HG03354 (cell line): ENCODE results near the gene KCNC1.

ENCODE experiments used
- ATAC-seq: cut with Tn5 transposase; IDR thresholded peaks from one replicate; pipeline ENCODE4 v1.9.1; 2021; ENCODE audit warnings: mild to moderate bottlenecking; ENCODE audit not compliant: unreplicated experiment, poor library complexity, severe bottlenecking

The KCNC1 gene

DNA sequence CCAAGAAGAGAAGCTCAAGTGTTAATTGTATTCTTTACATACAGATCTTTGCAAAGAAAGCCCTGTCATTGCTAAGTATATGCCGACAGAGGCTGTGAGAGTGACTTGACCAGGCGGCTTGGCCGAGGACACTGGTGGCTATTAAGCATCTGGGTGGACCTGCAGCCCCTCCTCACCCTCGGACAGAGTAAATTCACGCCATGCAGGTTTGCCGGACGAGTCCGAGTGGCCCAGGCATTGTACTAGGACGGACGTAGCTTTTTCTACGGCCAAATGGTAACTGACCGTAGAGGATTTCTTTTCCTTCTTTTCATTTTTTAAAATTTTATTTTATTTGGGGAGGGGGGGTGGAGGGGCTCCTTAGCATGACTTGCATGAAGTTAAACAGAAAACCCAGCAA is 47.0 kb downstream of the KCNC1 start:
- ATAC-seq = no peak

DNA sequence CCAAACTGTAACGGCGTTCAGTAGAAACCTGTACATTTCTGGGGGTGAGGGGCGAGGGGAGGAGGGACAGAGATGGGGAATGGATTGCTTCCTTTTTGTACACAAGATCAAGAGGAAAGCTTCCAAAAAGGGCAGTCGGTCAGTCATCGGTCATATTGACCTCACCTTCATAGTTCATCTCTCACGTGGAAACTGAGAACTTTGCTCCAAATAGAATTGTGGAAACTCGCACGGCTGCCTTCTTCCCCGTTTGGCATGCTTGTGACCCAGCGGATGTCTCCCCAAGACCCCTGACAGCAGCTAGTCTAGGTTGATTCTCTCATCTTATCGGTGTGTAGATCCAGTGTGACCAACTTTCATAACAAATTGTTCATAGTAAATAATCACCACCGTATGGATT is 47.6 kb downstream of the KCNC1 start:
- ATAC-seq = no peak

DNA sequence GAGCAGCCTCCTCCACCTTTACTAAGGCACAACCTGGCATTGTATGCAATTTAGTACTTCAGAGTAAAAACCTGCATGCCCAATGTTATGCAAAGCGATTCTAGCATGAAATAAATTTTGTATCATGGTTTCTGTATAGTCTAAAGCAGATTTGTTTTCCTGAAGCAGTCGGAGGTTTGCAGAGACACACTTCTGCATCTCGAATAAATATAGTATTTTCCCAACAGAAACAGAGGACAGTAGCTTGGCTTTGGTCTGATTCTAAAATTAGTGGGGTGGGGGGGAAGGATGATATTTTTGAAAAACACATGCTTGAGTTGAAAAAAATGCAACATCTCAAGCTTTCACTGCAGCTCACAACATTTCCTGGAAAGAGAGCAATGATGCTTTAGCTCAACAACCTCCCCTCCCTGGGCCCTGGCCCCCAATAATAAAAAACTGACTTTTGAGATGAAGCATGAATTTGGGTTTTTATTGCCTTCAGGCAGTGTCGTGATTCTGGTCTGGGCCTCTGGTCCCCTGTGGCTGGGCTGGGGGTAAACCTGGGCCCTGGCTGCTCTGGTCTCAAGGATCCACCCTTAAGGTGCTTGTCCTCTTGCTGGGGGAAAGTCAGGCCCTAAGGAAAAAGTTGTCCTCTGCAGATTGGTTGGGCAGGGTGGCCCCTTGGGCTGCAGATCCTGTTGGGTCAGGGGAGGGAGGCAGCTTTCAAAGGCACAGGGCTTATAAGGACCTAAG is 48.2 kb downstream of the KCNC1 start:
- ATAC-seq = no peak

GRCh38 chr11:17783878-17784277 is 49.3 kb downstream of the KCNC1 start:
- no peak for ATAC-seq

DNA sequence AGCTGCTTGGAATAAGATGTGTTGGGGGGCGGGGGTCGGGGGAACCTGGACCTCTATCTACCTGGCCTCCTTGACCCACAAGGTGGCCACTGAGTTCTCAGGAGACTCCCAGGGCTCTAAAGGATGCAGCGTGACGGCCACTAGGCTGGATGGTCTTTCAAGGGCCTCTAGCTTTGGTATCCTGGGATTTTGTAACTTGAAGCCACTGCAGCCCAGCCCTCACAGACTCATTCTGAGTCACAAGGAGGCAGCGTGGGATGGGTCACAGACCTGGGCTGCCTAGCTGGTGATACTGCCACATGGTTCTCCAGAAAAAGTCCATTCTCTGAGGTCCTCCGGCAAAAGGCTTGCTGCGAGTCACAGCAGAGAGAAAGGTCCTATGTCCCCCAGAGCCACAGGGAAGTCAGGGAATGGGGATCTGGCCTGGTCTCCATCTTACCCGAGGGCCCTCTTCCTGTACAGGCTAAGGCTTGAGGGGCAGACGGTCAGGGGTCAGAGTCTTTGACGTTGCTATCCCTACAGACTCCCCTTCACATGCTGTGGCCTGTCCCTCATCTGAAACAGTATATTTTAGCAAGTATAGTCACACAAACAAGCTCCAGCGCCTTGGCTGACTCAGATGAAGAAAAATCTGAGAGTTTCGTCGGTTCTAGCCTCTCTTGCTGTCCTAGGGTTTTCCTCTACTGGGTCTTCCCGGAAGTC is 52.4 kb downstream of the KCNC1 start:
- no peak for ATAC-seq

GRCh38 chr11:17788084-17788483 is 53.5 kb downstream of the KCNC1 start:
- no peak for ATAC-seq

DNA sequence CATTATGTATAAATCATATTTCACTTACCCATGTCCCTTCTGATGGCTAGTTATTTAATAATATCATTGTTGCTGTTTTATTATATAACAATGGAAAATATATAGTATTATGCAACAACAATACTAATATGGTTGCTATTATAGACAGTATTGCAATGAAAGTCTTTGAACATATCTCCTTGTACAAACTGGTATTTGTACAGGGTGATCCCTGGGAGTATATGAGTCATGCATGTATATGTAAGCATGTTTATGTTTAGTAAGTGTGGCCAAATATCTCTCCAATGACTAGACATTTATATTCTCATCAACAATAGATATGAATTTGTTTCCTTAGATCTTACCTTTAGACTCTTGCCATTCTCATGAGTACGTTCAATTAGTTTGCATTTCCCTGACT is 55.9 kb downstream of the KCNC1 start:
- ATAC-seq = no peak

GRCh38 chr11:17791144-17791543 is 56.6 kb downstream of the KCNC1 start:
- no peak for ATAC-seq

GRCh38 chr11:17792161-17792560 is 57.6 kb downstream of the KCNC1 start:
- ATAC-seq = no peak

DNA sequence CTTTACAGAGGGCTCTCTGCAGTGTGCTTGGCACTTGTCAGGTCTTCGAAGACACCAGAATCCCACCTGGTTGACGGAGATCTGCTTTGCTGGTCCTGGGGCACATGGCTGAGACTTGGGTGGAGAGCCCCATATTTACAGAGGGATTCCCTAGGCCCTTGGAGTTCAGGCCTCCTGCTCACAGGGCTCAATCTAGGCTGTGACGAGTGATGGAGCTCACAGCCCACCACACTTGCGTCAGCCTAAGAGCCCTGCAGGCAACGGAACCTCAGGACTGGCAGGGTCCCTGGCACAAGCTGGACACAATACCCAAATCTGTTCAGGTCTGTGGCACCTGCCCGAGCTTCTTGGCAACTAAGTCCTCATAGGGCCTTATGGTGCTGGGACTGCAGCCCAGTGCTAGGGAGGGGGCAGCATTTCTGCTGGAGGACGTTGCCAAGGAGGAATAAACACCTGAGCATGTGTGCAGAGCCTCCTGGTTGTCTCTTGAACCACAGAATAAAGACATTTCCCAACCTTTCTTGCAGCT is 59.1 kb downstream of the KCNC1 start:
- no peak for ATAC-seq

DNA sequence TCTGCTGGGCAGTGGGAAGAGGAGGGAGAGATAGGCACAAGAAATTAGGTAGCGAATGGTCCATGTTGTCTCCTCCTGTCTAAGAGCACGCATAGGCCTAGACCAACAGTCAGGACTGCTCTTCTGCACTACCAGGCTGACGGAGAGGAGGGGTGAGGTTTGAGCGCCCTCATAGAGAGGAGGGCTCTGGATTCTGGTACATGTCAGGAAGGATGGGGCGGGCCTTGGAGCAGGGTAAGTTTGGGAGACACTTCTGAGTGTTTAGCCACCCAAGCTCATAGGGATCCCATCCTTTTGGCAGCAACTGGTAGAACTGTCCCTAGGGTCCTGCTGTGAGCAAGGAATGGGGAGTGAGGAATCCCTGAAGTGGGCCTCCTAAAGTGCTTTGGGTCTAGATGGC is 60.4 kb downstream of the KCNC1 start:
- ATAC-seq = no peak

DNA sequence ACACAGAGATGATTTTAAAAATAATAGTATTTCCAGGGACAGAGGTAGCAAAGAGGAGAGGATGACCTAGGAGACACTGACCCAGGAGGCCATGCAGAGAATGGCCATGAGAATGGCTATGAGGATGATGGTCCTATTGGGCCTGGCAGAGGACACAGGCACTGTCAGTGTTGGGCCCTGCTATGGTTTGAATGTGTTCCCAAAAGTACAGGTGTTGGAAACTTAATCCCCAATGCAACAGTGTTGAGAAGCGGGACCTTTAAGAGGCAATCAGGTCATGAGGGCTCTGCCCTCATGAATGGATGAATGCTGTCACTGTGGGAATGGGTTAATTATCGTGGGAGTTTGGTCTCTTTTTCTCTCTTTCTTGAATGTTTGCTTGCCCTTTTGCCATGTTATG is 61.6 kb downstream of the KCNC1 start:
- no peak for ATAC-seq

DNA sequence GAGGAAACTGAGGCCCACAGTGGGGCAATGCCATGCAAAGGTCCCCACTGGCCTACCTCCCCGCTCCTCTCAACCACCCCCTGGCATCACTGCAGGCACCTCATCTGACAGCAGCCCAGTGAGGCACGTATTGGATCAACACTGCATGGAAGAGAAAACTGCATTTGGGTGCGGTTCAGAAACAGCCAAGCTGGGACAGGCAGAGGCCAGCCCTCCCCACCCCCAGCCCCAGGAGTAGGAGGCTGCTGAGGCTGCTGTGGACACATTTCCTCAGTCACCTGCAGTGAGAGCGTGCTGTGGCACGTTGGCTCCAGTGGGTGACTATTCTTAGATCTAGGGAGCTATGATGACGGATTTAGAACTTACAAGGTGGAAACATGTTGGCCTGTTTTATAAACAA is 63.7 kb downstream of the KCNC1 start:
- no peak for ATAC-seq

GRCh38 chr11:17798716-17799115 is 64.1 kb downstream of the KCNC1 start:
- ATAC-seq = no peak

DNA sequence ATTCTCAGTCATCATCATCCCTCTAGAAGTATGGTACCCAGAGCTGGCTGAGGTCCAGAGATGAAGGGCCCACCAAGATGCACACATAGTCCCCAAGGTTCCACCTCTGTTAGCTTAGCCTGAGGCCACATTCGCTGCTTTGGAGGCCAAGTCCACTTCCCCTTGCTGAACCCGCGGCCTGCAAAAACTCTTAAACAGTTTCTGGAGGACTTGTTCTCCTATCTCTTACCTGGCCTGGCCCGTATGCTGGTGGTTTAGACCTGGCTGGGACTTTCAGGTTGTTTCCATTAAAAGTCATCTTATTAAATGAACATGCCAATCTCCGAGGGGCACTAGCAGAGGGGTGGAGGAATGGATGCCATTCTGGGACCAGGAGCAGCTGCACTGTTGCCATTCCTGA is 64.6 kb downstream of the KCNC1 start:
- no peak for ATAC-seq

- ATAC-seq = no peak
These were observed 66.6 kb downstream of the KCNC1 start for GRCh38 chr11:17801166-17801565.

- ATAC-seq = no peak
These were observed 67.9 kb downstream of the KCNC1 start for GRCh38 chr11:17802491-17802890.

- ATAC-seq = no peak
These were observed 69.3 kb downstream of the KCNC1 start for GRCh38 chr11:17803754-17804334.

GRCh38 chr11:17805043-17805442 is 70.5 kb downstream of the KCNC1 start:
- ATAC-seq = no peak

GRCh38 chr11:17805873-17806272 is 71.3 kb downstream of the KCNC1 start:
- no peak for ATAC-seq

DNA sequence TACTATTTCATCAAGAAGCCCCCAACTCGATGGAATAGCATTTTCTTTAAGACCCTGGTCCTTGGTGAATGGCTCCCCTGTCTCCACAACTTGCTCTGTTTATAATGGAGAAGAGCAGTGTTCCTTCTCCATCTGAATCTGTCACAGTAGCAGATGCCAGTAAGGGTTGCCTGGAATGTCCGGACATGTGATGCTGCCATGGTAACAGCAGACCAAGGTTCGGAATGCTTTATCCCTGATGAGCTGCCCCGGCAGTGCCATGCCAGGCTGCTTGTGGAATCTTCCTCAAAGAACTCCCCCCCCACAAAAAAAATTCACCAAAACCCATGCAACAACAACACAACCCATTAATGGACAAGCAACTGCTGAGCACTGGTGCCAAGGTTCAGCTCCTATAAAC is 72.5 kb downstream of the KCNC1 start:
- no peak for ATAC-seq
